Stimulated activated naive CD8-positive, alpha-beta T cell treated with anti-CD3 and anti-CD28 coated beads, Interleukin-15, Interleukin-2, amounts not matched to agents 100 ng/mL and 50 ng/mL, for 24 hours (primary cell): ENCODE results near the gene DIP2B.
A peak's percentile ranks its signal among the peaks of the same experiment; 100 is the strongest.

Experiments used
- H3K27ac Mint-ChIP-seq: one replicate; pipeline ENCODE4 v1.8.0; 2021; ENCODE audit warnings: mild to moderate bottlenecking, mixed read lengths
- H3K27me3 Mint-ChIP-seq: one replicate; pipeline ENCODE4 v1.8.0; 2021; ENCODE audit warnings: mixed read lengths
- H3K36me3 Mint-ChIP-seq: one replicate; pipeline ENCODE4 v1.8.0; 2021; ENCODE audit warnings: low read depth, mixed read lengths
- H3K4me1 Mint-ChIP-seq: one replicate; pipeline ENCODE4 v1.8.0; 2021; ENCODE audit warnings: low read depth, mixed read lengths
- H3K4me3 Mint-ChIP-seq: one replicate; pipeline ENCODE4 v1.8.0; 2021; ENCODE audit warnings: mild to moderate bottlenecking, mixed read lengths
- H3K9me3 Mint-ChIP-seq: one replicate; pipeline ENCODE4 v1.8.0; 2021; ENCODE audit warnings: mixed read lengths

Gene DIP2B

DNA sequence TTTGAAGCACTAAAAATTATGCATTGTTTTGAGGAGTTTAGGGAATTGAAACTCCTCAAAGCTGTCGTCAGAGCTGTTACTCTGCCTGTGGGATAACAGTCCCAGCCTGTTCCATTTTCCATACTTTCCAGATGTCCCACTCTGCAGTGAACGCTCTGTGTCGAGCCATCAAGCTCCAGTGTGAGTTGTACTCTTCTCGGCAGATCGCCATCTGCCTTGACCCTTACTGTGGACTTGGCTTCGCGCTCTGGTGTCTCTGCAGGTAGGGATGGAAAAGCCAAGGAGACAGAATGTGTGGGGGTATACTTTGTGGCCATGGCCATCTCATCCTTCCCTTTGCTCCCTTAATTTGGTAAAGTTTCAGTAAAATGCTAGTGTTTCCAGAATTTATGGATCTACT is 223.6 kb downstream of the DIP2B start:
- Mint-ChIP-seq H3K4me1 (no peaks in the 10 kb centered on the region), H3K27me3 (no peaks in the 10 kb centered on the region), H3K4me3 (no peak overlapping the region), H3K9me3 (no peaks in the 10 kb centered on the region), H3K27ac (no peak overlapping the region), H3K36me3 (peaks cover 60% of the 10 kb centered on the region)

DNA sequence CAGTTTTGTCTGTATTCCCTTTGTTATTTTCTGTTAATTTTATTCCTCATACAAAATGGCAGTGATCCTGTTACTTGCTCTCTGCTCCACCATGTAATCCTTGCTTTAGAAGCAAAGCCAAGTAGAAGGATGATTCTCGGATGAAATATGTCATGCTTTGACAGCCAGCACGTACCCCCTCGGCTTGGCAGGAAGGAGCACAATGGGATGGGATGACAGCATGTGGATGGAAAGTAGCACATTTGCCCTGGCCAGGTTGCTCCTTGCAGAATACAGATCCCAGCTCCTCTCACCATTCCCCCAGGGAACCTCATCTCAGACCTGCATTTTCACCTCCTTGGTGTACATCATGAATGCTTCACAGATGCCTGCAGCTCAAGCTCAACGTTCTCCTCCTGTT is 224.1 kb downstream of the DIP2B start:
- H3K36me3 Mint-ChIP-seq, result peaks cover 56% of the 10 kb centered on the region
- no peak overlapping the region for H3K4me3 Mint-ChIP-seq
- H3K27ac Mint-ChIP-seq, result no peak overlapping the region
- H3K27me3 Mint-ChIP-seq, result no peaks in the 10 kb centered on the region
- no peaks in the 10 kb centered on the region for H3K4me1 Mint-ChIP-seq
- H3K9me3 Mint-ChIP-seq, result no peaks in the 10 kb centered on the region

DNA sequence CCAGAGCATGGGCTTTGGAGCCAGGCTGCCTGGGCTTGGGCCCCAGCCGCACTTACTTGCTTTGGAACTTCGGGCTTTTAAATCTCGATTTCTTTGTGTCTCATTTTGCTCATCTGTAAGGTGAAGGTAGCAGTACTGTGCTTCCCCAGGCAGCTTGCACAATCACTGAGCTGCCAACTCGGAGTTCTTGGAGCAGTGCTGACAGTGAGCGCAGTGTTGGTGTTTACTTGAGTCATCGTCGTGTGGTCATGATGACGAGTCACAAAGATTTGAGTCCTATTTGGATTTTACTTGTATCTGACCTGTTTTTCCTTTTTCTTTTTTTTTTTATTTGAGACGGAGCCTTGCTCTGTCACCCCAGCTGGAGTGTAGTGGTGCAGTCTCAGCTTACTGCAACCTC is 227.8 kb downstream of the DIP2B start:
- Mint-ChIP-seq H3K4me3 (no peak overlapping the region), H3K36me3 (peaks cover 55% of the 10 kb centered on the region), H3K9me3 (no peaks in the 10 kb centered on the region), H3K27ac (no peak overlapping the region), H3K4me1 (no peaks in the 10 kb centered on the region), H3K27me3 (no peaks in the 10 kb centered on the region)

DNA sequence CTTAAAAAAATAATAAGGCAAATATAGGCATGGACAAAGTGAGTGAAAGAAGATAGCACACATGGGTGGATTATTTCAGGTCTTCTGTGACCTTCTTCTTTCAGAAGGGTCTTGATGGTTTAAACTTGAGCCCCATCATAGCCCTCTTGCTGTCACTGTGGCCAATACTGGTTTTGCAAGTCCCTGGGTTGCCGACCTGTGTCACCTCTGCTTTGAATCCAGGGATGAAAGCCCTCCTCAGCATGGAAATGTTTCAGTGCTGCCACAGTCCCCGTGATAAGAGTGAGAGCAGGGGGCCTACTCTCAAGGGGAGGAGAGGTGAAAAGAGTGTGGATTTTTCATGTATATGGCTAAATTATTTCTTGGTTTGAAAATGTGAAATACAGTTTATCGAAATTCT is 228.9 kb downstream of the DIP2B start:
- H3K27ac Mint-ChIP-seq, result no peak overlapping the region
- no peaks in the 10 kb centered on the region for H3K27me3 Mint-ChIP-seq
- no peaks in the 10 kb centered on the region for H3K4me1 Mint-ChIP-seq
- peaks cover 54% of the 10 kb centered on the region for H3K36me3 Mint-ChIP-seq
- no peak overlapping the region for H3K4me3 Mint-ChIP-seq
- no peaks in the 10 kb centered on the region for H3K9me3 Mint-ChIP-seq

- Mint-ChIP-seq H3K9me3 (no peaks in the 10 kb centered on the region), H3K36me3 (peaks cover 58% of the 10 kb centered on the region), H3K4me1 (no peaks in the 10 kb centered on the region), H3K27ac (no peak overlapping the region), H3K27me3 (no peaks in the 10 kb centered on the region), H3K4me3 (no peak overlapping the region)
These were observed 229.9 kb downstream of the DIP2B start for GRCh38 chr12:50734409-50735263.

DNA sequence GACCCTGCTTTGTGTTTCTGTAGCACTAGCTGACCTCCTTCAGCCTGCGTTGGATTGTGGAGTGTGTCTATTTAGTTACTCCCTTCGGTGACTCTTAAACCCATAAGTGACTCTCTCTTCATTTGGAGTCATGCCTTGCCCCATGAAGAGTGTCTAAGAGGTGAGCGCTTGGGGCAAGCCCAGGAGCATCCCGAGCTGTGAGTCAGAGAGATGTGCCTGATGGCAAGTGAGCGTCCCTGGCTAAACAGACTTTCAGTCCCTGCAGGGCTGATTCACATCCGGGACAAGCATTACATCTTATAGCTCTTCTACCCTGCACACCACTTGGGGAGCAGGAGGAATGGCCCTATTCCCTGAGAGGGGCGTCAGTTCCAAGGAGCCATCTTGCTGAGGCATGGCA is 234.8 kb downstream of the DIP2B start:
- Mint-ChIP-seq H3K36me3 (peaks cover 68% of the 10 kb centered on the region), H3K27ac (no peak overlapping the region), H3K4me3 (no peak overlapping the region), H3K27me3 (no peaks in the 10 kb centered on the region), H3K9me3 (no peaks in the 10 kb centered on the region), H3K4me1 (no peaks in the 10 kb centered on the region)

DNA sequence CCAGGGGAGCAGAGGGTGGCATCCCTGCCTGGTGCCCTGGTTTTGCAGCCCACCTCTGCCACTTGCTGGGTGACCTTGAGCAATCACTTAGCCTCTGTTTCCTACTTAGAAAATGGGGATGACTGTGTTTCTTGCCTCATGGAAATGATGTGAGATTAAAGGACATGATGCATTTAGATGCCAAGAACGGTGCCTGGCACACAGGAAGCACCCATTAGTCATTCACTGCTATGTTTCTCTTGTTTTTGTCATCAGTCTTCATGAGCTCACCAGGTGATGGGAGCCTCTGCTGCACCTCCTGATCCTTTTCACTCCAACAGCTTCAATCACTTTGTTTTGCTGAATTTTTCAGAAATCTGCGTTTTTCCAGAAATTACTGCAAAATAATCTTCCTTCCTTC is 235.5 kb downstream of the DIP2B start:
- Mint-ChIP-seq H3K4me3 (no peak overlapping the region), H3K9me3 (no peaks in the 10 kb centered on the region), H3K27ac (peak overlapping the region; percentile 28), H3K27me3 (no peaks in the 10 kb centered on the region), H3K4me1 (no peaks in the 10 kb centered on the region), H3K36me3 (peaks cover 63% of the 10 kb centered on the region)

DNA sequence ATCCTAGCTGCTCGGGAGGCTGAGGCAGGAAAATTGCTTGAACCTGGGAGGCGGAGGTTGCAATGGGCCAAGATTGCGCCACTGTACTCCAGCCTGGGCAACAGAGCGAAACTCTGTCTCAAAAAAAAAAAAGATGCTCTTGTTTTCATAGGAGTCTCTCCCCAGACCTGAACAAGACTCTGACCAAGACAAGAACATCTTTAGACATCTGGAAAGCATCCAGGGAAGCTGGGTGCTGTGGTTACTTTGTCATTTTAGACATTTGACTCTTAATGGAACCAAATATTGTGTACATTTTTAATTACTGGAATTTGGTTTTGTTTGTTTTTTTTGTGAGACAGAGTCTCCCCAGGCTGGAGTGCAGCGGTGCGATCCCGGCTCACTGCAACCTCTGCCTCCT is 238.0 kb downstream of the DIP2B start:
- Mint-ChIP-seq H3K27ac (no peak overlapping the region), H3K4me1 (no peaks in the 10 kb centered on the region), H3K27me3 (no peaks in the 10 kb centered on the region), H3K9me3 (no peaks in the 10 kb centered on the region), H3K4me3 (no peak overlapping the region), H3K36me3 (peaks cover 59% of the 10 kb centered on the region)

GRCh38 chr12:50745861-50746260 is 241.1 kb downstream of the DIP2B start:
- no peak overlapping the region for H3K4me3 Mint-ChIP-seq
- peaks cover 52% of the 10 kb centered on the region for H3K36me3 Mint-ChIP-seq

GRCh38 chr12:50746431-50746830 is 241.6 kb downstream of the DIP2B start:
- Mint-ChIP-seq H3K4me1 (no peaks in the 10 kb centered on the region), H3K36me3 (peaks cover 47% of the 10 kb centered on the region), H3K27ac (no peak overlapping the region), H3K4me3 (no peak overlapping the region), H3K27me3 (no peaks in the 10 kb centered on the region), H3K9me3 (no peaks in the 10 kb centered on the region)

More at GRCh38 chr12:50745861-50746260, 241.1 kb downstream of the DIP2B start:
- Mint-ChIP-seq H3K27ac (no peak overlapping the region), H3K9me3 (no peaks in the 10 kb centered on the region), H3K27me3 (no peaks in the 10 kb centered on the region), H3K4me1 (no peaks in the 10 kb centered on the region)

- H3K27me3 Mint-ChIP-seq, result no peaks in the 10 kb centered on the region
- H3K9me3 Mint-ChIP-seq, result no peaks in the 10 kb centered on the region
- no peaks in the 10 kb centered on the region for H3K4me1 Mint-ChIP-seq
- H3K36me3 Mint-ChIP-seq, result peaks cover 36% of the 10 kb centered on the region
- H3K27ac Mint-ChIP-seq, result no peak overlapping the region
- H3K4me3 Mint-ChIP-seq, result no peak overlapping the region
These were observed 243.0 kb downstream of the DIP2B start for GRCh38 chr12:50747817-50748216.

GRCh38 chr12:50749459-50749882 is 244.7 kb downstream of the DIP2B start:
- H3K4me1 Mint-ChIP-seq, result no peaks in the 10 kb centered on the region
- no peaks in the 10 kb centered on the region for H3K9me3 Mint-ChIP-seq
- H3K27me3 Mint-ChIP-seq, result no peaks in the 10 kb centered on the region
- no peak overlapping the region for H3K4me3 Mint-ChIP-seq
- peaks cover 28% of the 10 kb centered on the region for H3K36me3 Mint-ChIP-seq
- H3K27ac Mint-ChIP-seq, result no peak overlapping the region

- no peaks in the 10 kb centered on the region for H3K27me3 Mint-ChIP-seq
- no peak overlapping the region for H3K27ac Mint-ChIP-seq
- no peaks in the 10 kb centered on the region for H3K9me3 Mint-ChIP-seq
- H3K4me3 Mint-ChIP-seq, result no peak overlapping the region
- H3K36me3 Mint-ChIP-seq, result peaks cover 25% of the 10 kb centered on the region
- no peaks in the 10 kb centered on the region for H3K4me1 Mint-ChIP-seq
These were observed 245.6 kb downstream of the DIP2B start for GRCh38 chr12:50750366-50750765.

GRCh38 chr12:50751948-50752721 is 247.3 kb downstream of the DIP2B start:
- H3K4me3 Mint-ChIP-seq, result no peak overlapping the region
- H3K27ac Mint-ChIP-seq, result no peak overlapping the region
- peaks cover 18% of the 10 kb centered on the region for H3K36me3 Mint-ChIP-seq

DNA sequence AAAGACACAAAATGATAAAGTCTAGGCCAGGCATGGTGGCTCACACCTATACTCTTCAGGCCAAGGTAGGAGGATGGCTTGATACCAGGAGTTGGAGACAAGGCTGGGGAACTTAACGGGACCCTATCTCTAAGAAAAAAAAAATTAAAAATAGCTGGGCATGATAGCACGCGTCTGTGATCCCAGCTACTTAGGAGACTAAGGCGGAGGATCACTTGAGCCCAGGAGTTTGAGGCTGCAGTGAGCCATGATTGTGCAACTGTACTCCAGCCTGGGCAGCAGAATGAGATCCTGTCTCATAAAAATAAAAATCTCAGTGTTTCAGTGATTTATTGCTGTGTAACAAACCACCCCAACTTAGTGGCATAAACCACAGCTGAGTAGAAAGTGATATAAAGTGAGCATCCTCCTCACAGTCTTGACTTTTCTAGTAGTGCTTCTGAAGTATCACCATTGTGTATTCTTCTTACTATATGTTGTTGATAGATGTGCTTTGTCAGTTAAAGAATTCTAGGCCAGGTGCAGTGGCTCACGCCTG is 248.5 kb downstream of the DIP2B start:
- no peak overlapping the region for H3K4me3 Mint-ChIP-seq
- H3K27me3 Mint-ChIP-seq, result no peaks in the 10 kb centered on the region
- peaks cover 11% of the 10 kb centered on the region for H3K36me3 Mint-ChIP-seq
- H3K27ac Mint-ChIP-seq, result no peak overlapping the region
- H3K9me3 Mint-ChIP-seq, result no peaks in the 10 kb centered on the region
- no peaks in the 10 kb centered on the region for H3K4me1 Mint-ChIP-seq

More at GRCh38 chr12:50751948-50752721, 247.3 kb downstream of the DIP2B start:
- Mint-ChIP-seq H3K27me3 (no peaks in the 10 kb centered on the region), H3K4me1 (no peaks in the 10 kb centered on the region), H3K9me3 (no peaks in the 10 kb centered on the region)
